NCI-H2107 treated with DMSO at 0.1 percent for 48 hours (cell line): ENCODE data around the gene PPL.
"Not testable (repeated sequence)": the region's sequence is repeated elsewhere in the genome, so short reads cannot be mapped to it uniquely, and the experiment has no call there.

Experiments
- DNase-seq: peaks from one replicate; lab custom pipeline; 2025; ENCODE audit not compliant: unreplicated experiment; lab: John Stamatoyannopoulos, UW

Gene PPL

GRCh38 chr16:4960579-4960978 lies 23.6 kb upstream of the PPL start:
- DNase-seq: no peak

- no peak for DNase-seq
These were observed 21.8 kb upstream of the PPL start for GRCh38 chr16:4958510-4959438.

- DNase-seq: peak; percentile 93
These were observed 21.0 kb upstream of the PPL start, which contains the start of gene SEC14L5 for GRCh38 chr16:4957720-4958509. TSS of gene SEC14L5 (plus strand) at chr16:4958330. CDS start at chr16:4959324, 994 bp downstream.

DNA sequence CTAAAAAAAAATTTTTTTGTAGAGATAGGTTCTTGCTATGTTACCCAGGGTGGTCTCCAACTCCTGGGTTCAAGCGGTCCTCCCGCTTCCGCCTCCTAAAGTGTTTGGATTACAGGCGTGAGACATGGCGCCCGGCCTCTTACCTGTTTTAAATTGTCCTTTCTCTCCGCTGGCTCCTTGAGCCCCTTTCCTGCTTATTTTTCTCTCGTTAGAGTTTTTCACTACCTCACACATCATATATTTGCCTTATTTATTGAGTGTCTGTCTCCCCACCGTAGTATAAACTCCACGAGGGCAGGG lies 20.4 kb upstream of the PPL start:
- no peak for DNase-seq

DNA sequence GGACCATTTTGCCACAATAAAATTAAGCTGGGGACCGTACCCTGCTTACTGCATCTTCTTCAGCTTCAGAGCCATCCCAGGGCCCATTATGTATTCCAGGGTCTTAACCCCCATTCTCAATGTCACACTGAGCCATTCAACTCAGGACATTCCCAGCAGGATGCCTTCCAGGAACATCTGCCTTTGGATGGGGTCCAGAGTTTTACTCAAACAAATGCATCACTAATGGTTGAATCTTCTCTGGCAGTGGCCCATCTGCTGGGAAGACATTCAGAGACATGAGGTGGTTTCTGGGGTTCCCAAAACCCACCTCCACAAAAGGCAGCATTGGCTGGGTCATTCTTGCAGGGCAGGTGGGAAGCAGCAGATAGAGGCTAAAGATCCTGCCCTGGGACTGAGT lies 17.8 kb upstream of the PPL start:
- no peak for DNase-seq

DNA sequence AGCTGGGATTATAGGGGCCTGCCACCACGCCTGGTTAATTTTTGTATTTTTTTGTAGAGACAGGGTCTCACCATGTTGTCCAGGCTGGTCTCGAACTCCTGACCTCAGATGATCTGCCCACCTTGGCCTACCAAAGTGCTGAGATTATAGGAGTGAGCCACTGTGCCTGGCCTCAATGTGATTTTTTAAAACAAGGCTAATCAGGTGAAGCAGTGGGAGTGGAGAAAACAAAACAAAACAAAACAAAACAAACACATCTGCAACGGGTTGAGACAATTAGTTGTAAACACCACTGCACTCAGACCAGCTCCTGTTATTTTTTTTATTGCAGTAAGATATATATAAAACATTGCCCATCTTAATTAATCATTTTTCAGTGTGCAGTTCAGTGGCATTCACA lies 14.6 kb upstream of the PPL start:
- DNase-seq: not testable (repeated sequence)

GRCh38 chr16:4949986-4950385 lies 13.0 kb upstream of the PPL start:
- no peak for DNase-seq

DNA sequence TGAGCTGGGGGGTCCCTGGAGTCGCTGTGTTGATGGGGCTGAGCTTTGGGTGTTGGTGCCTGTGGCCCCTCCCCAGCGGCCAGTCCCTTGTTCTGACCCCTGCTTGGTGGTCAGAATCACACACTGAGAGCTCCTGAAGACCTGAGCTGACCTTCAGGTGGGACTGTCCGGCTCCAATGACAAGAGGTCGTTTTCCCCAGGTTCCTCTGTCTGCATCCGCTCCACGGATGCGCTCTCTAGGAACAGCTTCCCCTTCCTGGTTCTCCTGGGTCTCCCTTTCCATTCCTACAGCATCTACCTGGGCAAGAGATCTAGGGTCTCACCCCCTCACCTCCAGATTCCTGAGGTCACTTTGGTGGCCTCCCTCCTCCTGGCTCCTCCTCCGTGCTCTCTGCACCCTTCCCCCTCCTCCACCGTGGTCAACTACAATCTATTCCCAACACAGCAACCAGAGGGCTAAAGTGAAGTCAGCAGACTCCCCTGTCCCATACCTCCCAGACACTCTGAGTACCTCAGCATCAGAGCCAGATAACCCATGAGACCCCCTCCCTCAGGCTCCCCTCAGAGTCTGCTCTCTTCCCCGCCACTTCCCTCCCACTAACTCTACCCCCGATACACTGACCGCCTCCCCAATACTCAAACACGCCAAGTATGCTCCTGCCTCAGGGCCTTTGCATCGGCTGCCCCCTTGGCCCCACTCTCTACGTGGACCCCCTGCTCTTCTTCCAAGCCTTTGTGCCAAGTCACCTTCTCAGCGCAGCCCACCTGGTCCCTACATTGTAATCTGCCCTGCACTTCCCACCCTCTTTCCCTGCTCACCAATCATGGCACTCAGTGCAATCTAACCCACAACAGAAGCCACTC lies 12.2 kb upstream of the PPL start:
- DNase-seq: no peak

GRCh38 chr16:4947722-4948503 lies 11.0 kb upstream of the PPL start:
- DNase-seq: peak; percentile 19

- DNase-seq: no peak
These were observed 10.0 kb upstream of the PPL start for GRCh38 chr16:4946917-4947316.

DNA sequence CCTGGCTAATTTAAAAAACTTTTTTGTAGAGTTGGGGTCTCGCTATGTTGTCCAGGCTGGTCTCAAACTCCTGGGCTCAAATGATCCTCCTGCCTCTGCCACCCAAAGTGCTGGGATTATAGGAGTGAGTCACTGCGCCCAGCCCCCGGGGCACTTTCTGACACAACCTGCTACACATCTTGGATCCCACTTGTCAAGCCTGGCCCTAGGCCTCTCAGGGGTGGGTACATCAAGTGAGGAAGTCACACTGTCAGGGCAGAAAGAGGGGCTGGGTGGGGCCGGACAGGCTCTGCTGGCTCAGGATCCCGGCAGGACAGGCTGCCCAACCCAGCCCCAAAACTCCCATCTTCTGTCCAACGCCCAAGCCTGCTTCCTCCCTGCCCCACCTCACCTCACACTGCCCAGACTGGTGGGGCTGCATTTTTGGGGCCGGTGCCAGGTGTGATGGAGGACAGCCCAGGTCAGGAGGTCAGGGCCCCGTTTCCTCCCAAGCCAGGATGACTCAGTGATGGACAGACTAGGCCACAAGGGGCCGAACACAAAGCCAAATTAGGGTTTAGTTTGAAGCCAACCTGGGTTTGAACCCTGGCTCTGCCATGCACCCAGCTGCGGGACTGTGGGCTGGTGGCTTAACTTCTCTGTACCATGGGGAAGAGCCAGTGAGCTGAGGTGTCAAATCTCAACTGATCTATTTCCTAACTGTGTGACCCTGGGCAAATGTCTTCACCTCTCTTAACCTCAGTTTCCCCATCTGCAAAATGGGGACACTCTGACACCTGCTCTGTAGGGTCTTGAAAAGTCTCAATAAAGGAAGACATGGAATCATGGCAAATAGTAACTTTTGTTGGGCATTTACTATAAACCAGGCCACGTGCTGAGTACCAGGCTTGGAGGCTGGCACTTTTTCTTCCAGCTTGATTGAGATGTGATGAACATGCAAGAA lies 8.9 kb upstream of the PPL start:
- no peak for DNase-seq

DNA sequence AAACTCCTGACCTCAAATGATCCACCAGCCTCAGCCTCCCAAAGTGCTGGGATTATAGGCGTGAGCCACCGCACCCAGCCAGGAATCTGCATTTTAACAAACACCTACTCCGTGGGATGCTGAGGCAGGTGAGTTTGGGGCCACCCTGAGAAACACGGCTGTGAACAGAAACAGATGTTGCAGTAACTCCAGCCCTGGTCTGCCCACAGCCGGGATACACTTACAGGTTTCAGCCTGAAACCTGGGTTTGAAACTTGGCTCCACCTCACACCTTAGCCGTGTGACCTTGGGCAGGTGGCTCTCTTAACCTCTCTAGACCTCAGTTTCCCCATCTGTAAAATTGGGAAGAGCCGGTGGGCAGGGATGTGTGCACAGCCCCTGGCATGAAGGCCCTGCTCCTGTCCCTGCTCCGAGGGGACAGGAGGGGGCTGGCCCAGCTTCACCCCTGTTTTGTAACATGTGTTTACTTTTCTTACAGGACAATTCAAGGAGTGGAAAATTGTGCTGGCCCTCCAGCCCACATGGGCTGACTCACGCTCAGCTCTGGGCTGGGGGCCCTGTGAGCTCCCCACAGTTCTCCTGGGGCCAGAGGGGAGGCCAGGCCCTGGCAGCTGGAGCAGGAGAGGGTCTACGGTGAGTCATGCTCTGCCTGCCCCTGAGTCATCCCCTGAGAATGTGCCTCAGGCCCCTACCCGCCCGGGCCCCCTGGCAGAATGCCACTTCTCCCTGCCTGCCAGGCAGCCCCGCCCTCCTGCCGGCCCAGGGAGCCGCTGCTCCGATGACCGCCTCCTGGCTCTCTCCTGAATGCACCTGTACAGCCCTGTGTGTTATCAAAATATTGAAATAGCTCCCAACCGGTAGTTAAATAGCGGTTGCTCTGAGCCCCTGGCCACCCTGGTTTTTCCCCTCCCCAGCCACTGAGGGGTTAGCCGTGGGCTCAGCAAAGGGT lies 7.7 kb upstream of the PPL start:
- DNase-seq: peak; percentile 69

- no peak for DNase-seq
These were observed 5.5 kb upstream of the PPL start for GRCh38 chr16:4942481-4942880.

- peak; percentile 14 for DNase-seq
These were observed 3.8 kb upstream of the PPL start for GRCh38 chr16:4940719-4941118.

- no peak for DNase-seq
These were observed 1.7 kb upstream of the PPL start for GRCh38 chr16:4938683-4939030.

DNA sequence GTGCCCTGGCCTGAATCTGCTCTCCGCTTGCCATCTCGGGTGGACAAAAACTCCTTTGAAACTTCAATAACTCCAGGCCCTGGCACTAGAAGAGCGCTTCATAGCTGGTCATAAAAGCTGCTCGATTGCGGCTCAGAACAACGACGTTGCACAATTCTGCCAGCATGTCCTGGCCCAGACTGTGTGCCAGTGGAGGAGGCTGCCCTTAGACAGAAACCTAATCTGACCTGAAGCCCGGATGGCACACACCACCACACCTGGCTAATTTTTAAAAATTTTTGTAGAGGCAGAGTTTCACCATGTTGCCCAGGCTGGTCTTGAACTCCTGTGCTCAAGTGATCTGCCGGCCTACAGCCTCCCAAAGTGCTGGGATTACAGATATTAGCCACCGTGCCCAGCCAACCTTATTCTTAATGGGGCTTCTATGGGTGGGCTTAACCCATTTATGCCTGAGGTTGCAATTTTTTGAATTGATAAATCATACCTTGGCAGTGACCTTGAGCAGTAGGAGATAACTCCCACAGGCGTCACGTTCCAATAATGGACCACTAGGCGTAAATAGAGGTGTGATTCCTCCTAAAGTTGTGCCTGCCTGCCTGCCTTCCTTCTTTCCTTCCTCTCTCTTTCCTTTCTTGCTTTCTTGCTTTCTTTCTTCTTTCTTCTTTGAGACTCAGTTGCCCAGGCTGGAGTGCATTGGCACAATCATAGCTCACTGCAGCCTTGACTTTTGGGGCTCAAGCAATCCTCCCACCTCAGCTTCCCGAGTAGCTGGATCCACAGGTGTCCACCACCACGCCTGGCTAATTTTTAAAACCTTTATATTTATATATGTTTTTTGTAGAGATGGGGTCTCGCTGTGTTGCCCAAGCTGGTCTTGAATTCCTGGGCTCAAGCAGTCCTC lies 1.1 kb upstream of the PPL start:
- no peak for DNase-seq
